NCI-H2171 (cell line): ENCODE results near the gene PPM1H.

Source experiments
- DNase-seq: peaks from one replicate; lab custom pipeline; 2025; lab: John Stamatoyannopoulos, UW

The PPM1H gene

GRCh38 chr12:62873116-62873825 lies 61.7 kb downstream of the PPM1H start:
- no peak for DNase-seq

DNA sequence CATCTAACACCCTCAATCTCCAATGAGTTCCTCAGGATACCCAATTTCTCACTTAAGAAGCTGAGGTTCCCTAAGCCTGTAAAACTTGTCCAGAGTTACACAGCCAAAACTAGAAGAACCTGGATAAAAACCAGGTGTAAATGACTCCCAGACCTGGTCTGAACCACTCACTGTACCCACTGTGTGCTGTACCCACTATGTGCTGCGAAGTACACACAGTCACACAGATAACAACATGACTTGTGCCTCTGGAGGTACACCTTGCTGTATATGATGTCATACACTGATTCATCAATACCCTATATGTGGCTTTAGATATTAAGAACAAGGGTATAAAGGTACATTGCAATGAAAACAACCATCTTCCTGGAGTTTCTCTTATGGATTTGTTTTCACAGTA lies 66.1 kb downstream of the PPM1H start:
- DNase-seq = no peak

- DNase-seq = no peak
Measured at GRCh38 chr12:62866451-62867082, 68.4 kb downstream of the PPM1H start.

DNA sequence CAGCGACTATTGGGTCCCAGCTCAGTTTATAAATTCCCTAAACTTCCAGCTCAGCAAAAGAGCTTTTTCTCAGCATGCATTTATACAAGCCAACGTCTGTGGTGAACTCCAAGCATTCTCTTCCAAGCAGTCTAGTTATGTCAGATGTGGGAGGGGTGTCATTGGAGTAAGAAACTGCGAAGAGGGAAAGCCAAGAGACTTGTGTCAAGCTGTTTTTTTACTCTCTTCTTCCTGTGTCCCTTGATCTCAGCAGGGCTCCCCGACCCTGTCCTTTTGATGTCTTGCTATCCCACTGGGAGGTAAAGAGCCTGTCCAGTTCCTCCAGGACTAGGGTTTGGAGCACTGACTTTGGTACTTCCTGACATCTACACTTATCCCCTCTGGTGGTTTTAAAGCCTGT lies 69.0 kb downstream of the PPM1H start:
- DNase-seq = no peak

DNA sequence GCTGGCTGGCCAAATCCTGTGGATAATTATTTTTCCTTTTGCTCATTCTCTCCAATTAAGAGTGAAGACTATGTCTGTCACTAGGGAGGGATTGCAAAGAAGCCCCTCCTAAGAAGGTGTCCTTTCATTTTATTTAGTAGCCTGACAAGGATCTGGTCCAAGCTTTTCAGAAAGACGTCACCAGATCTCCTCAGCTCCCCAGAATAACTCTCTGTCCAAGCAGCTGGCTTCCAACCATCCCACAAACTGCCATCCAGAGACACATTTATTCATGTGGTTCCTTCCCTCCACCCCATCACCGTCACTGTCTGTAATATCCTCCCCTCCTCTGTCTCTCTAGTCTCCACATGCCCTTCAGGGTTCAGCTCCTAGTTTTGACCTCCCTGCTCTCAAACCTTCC lies 69.9 kb downstream of the PPM1H start:
- no peak for DNase-seq

DNA sequence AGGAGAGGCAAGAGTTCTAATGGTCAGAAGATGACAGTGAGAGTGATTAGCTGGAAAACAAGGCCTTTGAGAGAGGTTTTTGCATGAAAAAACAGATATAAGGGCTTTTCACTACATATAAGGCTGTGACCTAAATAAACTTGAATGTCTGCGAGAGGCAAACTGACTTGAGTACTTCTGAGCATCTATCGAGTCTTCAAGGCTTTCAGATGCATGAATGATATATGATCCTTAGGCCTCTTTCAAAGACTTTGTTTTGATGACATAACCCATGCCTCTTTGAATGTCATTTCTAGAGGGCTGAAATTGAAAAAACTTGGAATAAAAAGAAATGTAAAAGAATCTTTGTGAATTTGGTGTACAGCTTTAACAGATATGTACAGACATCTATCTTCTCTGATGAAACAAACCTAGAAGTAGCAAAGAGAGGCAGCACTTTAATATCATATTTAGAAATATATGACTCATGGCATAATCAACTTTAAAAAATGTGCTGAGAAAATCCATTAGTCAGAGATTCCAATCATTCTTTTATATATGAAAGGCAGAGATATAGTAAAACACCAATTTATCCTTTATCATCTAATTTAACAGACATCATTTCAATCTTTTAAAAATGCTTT lies 72.6 kb downstream of the PPM1H start:
- DNase-seq = no peak

- no peak for DNase-seq
Measured at GRCh38 chr12:62861586-62861985, 73.4 kb downstream of the PPM1H start.

GRCh38 chr12:62860501-62861411 lies 74.2 kb downstream of the PPM1H start:
- no peak for DNase-seq

DNA sequence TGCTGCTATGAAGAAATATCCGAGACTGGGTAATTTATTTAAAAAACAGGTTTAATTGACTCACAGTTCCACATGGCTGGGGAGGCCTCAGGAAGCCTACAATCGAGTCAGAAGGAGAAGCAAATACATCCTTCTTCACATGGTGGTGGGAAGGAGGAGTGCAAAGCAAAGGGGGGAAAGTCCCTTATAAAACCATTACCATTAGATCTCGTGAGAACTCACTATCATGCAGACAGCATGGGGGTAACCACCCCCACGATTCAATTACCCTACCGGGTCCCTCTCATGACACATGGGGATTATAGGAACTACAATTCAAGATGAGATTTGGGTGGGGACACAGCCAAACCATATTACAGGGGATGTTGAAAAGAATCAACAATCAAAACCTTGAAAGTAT lies 74.9 kb downstream of the PPM1H start:
- no peak for DNase-seq

DNA sequence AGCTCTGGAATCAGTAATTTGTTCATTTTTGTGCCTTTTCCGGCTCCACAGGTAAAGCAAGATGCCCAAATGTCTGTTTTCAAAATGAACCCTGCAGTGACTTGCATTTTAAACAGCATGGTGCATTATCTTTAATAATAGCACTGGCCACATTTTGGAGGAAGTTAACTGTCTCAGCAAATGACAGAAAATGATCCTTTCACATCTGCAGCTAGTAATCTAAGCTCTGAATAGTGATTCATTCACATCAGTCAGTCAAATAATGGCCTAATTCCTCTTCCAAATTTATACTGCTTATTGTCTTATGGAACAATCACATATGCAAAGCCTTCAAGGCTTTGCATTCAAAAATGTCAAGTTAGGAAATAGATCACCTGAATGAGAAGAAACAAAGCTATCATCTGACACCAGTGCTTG lies 75.6 kb downstream of the PPM1H start:
- DNase-seq = no peak

GRCh38 chr12:62856454-62856853 lies 78.5 kb downstream of the PPM1H start:
- no peak for DNase-seq

GRCh38 chr12:62854024-62854423 lies 80.9 kb downstream of the PPM1H start:
- no peak for DNase-seq

- DNase-seq = no peak
Measured at GRCh38 chr12:62849398-62849797, 85.6 kb downstream of the PPM1H start.

DNA sequence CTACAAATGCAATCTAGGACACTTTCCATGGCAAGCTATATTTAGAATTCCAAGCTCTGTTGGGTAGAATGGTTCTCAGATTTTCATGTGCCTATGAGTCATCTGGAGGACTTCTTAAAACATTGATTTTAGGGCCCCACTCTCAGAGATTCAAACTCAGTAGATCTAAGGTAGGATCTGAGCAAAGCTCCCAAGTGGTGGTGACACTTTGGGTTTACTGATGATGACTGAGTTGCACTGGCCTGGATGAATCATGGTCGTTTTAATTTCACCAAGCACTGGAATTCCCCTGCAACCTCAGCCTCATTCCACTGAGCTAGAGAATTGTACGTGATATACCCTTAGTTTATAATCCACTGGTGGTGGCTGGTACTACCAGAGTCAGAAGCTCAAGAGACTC lies 86.5 kb downstream of the PPM1H start:
- DNase-seq = no peak

GRCh38 chr12:62847709-62848108 lies 87.2 kb downstream of the PPM1H start:
- DNase-seq = no peak

DNA sequence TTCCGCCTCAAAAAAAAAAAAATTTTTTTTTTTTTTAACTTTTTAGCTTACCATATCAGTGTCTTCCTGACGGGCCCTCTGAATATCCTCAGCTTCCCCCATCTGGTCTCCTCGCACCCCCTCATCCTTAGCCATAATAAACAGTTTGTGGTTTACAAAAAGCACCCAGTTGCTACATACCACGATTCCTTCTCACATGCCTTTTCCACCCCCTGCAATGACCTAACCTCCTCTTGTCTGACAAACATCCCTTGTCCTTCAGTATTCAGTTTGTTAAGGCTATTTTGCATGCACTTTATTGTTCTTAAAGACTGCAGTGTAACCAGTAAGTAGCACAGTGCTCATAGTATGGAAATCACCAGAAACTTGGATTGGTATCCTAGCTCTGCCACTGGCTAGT lies 88.5 kb downstream of the PPM1H start:
- no peak for DNase-seq

DNA sequence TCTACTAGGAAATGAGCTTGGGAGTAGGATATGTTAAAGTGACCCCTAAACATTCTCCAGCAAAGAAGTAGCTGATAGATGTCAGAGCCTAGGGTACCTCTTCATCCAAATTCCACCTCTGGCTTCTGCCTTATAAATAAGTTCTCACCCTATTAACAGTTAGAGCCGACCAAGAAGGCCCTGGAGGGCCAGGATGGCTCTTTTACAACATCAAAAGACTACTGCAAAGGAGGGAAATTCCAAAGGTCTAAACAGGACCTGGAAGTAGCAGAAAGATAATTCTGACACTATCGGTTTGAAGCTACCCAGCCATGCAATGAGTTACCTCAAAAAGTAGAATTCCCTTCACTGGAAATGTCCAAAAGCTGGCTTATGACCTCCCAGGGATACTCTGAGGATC lies 90.0 kb downstream of the PPM1H start:
- no peak for DNase-seq

- no peak for DNase-seq
Measured at GRCh38 chr12:62843716-62844115, 91.2 kb downstream of the PPM1H start.

DNA sequence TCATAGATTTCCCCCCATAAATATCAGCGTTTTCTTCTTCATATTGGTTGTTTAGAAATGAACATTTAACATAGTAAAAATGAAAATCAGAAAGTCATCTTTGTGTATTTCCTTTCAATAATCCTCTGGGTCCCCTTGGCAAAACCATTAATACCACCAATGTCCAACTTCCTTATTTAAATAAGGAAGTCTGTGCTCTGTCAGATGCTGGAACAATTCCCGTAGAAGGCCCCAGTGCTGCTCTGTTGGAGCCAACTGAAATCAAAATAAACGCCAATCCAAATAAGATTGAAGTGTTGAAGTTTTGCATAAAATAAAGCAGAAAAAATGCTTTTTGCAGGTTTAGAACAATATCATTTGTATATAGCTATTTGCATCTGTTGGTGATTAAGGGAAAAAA lies 93.1 kb downstream of the PPM1H start:
- no peak for DNase-seq

DNA sequence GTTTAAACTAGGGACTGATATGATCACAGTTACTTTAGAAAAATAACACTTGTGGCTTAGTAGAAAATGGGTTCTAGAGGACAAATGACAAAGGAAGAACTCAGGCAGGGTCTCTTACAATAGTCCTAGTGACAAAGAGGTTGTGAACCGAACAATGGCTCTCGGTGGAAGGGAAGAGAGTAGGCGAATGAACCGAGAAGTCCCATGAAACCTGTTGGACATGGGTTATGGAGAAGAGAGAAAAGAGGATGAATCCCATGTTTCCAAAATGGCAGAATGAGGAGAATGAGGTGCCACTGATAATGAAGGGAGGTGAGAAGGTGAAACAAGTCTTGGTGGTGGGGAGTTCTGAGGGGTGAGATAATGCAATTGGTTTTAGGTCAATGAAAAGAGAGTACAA lies 94.1 kb downstream of the PPM1H start:
- DNase-seq = no peak

DNA sequence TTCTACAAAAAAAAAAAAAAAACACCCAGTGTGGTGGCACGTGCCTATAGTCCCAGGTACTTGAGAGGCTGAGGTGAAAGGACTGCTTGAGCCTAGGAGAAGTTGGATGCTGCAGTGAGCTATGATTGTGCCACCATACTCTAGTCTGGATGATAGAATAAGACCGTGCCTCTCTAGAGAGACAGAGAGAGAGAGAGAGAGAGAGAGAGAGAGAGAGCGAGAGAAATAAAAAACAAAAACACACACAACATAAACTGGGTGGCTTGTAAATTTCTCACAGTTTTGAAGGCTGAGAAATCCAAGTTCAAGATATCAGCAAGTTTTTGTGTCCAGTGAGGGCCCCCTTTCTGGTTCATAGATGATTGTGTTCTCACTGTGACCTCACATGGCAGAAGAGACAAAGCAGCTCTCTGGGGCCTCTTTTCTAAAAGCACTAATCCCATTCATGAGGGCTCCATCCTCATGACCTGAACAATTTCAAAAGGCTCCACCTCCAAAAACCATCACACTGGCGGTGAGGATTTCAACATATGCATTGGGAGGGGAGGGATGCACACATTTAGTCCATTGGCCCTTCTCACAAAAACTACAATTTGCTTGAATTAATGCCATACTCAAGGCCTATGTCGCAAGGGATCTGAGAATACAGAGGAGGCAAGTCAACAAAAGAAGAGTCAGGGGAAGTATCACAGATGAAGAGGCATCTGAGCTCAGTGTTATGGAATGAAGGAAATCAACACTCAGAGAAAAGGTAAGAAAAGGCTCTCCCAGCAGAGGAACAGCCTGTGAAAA lies 94.9 kb downstream of the PPM1H start:
- DNase-seq = no peak
